HG03565 (cell line): ENCODE measurements around the gene LAMTOR2.
"Not testable (repeated sequence)": the region's sequence is repeated elsewhere in the genome, so short reads cannot be mapped to it uniquely, and the experiment has no call there.

Experiments
- ATAC-seq: cut with Tn5 transposase; IDR thresholded peaks from one replicate; pipeline ENCODE4 v1.9.1; 2021; ENCODE audit warnings: mild to moderate bottlenecking, moderate library complexity; ENCODE audit not compliant: unreplicated experiment

LAMTOR2 gene

GRCh38 chr1:156051011-156051725 lies 3.4 kb upstream of the LAMTOR2 start:
- ATAC-seq = no peak

- ATAC-seq = no peak
Observed at GRCh38 chr1:156052862-156053767, 1.5 kb upstream of the LAMTOR2 start.

GRCh38 chr1:156053768-156054499 lies 648 bp upstream of the LAMTOR2 start, which contains the start of gene UBQLN4:
TSS of gene UBQLN4 (minus strand) at chr1:156053798. CDS start at chr1:156053701, 97 bp downstream.
- peak; percentile 38 for ATAC-seq

GRCh38 chr1:156055281-156056048 lies 883 bp downstream of the LAMTOR2 start:
- no peak for ATAC-seq

GRCh38 chr1:156056326-156056849 lies 1.8 kb downstream of the LAMTOR2 start:
- no peak for ATAC-seq

- ATAC-seq = no peak
Observed at GRCh38 chr1:156060937-156061636, 6.5 kb downstream of the LAMTOR2 start, which contains the start of gene RAB25. TSS of gene RAB25 (plus strand) at chr1:156061160. CDS start at chr1:156061401, 241 bp downstream.

- no peak for ATAC-seq
Observed at GRCh38 chr1:156062189-156062588, 7.6 kb downstream of the LAMTOR2 start.

- ATAC-seq = no peak
Observed at GRCh38 chr1:156063997-156064285, 9.4 kb downstream of the LAMTOR2 start.

- ATAC-seq = no peak
Observed at GRCh38 chr1:156064615-156065014, 10.0 kb downstream of the LAMTOR2 start.

- no peak for ATAC-seq
Observed at GRCh38 chr1:156065212-156065611, 10.6 kb downstream of the LAMTOR2 start.

GRCh38 chr1:156065871-156066270 lies 11.3 kb downstream of the LAMTOR2 start:
- no peak for ATAC-seq

- ATAC-seq = no peak
Observed at GRCh38 chr1:156067262-156067661, 12.7 kb downstream of the LAMTOR2 start.

- ATAC-seq = no peak
Observed at GRCh38 chr1:156069490-156070455, 15.2 kb downstream of the LAMTOR2 start.

- ATAC-seq = no peak
Observed at GRCh38 chr1:156070548-156070947, 16.0 kb downstream of the LAMTOR2 start.

GRCh38 chr1:156071332-156071816 lies 16.8 kb downstream of the LAMTOR2 start:
- ATAC-seq = not testable (repeated sequence)

- no peak for ATAC-seq
Observed at GRCh38 chr1:156072251-156072650, 17.7 kb downstream of the LAMTOR2 start.

GRCh38 chr1:156073110-156073687 lies 18.6 kb downstream of the LAMTOR2 start:
- ATAC-seq = no peak

- no peak for ATAC-seq
Observed at GRCh38 chr1:156073740-156074139, 19.2 kb downstream of the LAMTOR2 start.
